ENCODE measurements around the gene KIAA1328.
"Not testable (repeated sequence)": the region's sequence is repeated elsewhere in the genome, so short reads cannot be mapped to it uniquely, and the experiment has no call there.

Gene KIAA1328

DNA sequence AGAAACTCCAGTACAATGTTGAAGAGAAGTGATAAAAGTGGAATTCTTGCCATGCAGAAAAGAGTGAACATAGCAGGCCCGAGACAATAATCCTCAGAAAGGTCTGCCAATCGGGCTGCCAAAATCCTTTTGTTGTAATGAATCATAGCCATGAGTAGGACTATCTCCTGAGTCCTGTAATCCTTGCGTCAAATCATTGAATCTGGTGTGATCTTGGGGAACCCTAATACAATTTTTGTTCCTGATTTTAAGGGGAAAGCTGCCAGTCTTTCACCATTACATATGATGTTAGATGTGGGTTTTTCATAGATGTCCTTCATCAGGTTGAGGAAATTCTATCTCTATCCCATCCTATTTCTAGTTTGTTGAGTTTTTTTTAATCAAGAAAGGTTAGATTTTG lies 2.4 kb upstream of the KIAA1328 start:
- no peak for DNase-seq (ENCODE audit: low read depth)

DNA sequence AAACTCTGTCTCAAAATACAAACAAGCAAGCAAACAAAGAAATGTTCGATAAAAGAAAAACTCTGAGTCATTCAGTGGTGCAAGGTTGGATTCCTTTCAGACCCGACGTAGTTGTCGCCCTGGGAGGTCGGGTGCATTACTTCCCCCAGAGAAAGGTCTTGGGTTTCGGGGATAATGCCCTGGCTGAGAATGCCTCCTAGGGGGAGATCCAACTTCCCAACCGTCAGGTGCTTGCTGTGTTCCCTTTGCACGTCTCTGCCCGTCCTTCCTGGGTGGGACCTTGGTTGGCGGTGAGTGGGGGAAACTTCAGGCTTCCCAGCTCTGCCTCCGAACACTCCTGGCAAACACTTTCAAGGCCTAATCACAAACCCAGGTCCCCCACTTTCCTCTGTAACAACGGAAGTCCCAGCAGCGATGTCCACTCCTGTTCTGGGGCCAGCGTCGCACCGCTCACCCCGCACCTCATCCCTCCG lies 734 bp upstream of the KIAA1328 start:
- peak; percentile 5 for DNase-seq (ENCODE audit: low read depth)

GRCh38 chr18:36829362-36830157 lies 633 bp downstream of the KIAA1328 start:
- no peak for DNase-seq (ENCODE audit: low read depth)

GRCh38 chr18:36830158-36830495 lies 1.2 kb downstream of the KIAA1328 start:
- DNase-seq (ENCODE audit: low read depth), result no peak

DNA sequence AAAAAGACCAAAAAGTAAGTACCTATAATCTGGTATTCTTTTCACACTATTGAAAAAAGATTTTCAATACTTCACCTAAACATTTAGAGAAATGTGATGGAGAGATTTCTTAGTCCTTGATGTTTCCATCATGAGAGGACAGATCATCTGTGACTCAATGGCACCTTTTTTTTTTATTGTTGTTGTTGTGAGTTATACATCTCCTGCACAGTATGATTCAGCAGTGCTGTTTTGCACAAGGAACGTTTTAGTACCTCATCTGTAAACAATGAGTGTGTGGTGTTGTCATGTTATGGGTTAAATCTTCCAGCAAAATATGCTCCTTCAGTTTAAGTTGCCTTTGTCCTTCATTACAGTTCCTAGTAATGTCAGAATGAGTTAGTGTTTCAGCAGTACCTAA lies 2.2 kb downstream of the KIAA1328 start:
- no peak for DNase-seq (ENCODE audit: low read depth)

DNA sequence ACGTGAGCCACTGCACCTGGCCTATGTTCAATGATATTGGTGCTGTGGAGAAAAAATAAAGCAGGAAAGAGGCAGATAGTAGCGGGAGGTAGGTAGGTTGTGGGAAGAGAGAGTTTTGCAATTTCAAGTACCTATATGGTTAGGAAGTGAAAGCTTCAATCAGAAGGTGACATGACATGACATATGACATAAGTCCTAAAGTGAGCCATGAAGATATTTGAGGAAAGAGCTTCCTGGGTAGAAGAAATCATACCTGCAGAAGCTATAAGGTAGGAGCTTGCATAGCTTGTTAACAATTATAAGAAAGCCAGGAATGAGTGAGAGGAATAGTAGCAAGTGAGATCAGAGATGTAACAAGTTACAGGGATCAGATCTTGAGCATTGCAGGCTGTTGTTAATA lies 4.2 kb downstream of the KIAA1328 start:
- DNase-seq (ENCODE audit: low read depth), result no peak

DNA sequence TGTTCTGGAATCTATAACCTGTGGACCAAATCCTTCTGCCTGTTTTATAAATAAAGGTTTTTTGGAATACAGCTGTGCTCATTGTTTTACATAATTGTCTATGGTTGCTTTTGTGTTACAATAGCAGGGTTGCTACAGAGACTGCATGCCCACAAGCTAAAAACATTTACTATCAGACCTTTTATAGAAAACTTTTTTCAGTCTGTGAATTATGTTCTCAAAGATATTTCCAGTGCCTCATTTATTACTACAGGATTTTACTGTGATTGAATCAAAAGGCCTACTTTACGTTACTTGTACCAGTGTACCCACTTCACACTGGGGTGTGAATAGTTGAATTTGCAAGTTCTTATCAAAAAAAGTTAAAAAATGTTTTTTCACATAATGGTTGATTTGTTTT lies 7.0 kb downstream of the KIAA1328 start:
- DNase-seq (ENCODE audit: low read depth), result no peak

- no peak for DNase-seq (ENCODE audit: low read depth)
Measured at GRCh38 chr18:36839835-36840234, 10.9 kb downstream of the KIAA1328 start.

- no peak for DNase-seq (ENCODE audit: low read depth)
Measured at GRCh38 chr18:36843199-36843598, 14.3 kb downstream of the KIAA1328 start.

GRCh38 chr18:36843784-36844183 lies 14.9 kb downstream of the KIAA1328 start:
- no peak for DNase-seq (ENCODE audit: low read depth)

- DNase-seq (ENCODE audit: low read depth), result no peak
Measured at GRCh38 chr18:36848609-36849008, 19.7 kb downstream of the KIAA1328 start.

DNA sequence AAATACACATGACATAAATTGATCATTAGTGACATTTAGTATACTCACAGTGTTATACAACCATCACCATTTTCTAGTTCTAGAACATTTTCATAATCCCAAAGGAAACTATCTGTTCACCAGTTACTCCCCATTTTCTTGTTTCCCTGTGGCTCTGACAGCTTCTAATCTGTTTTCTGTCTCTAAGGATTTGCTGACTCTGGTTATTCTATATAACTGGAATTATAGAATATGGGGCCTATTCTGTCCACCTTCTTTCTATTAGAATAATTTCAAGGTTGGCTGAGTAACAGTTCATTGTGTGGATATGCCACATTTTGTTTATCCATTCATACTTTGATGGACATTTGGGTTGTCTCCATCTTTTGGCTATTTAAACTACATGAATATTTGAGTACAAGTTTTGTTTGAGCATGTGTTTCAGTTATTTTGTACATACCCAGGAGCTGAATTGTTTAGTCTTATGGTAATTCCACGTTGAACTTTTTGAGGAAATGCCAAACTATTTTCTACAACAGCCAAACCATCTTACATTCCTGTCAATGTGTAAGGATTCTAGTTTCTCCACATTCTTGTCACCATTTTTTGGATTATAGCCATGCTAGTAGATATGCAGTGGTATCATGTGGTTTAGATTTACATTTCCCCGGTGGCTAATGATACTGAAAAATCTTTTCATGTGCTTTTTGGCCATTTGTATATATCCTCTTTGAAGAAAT lies 20.5 kb downstream of the KIAA1328 start:
- no peak for DNase-seq (ENCODE audit: low read depth)

GRCh38 chr18:36850527-36851201 lies 21.7 kb downstream of the KIAA1328 start:
- no peak for DNase-seq (ENCODE audit: low read depth)

- DNase-seq (ENCODE audit: low read depth), result no peak
Measured at GRCh38 chr18:36851202-36851590, 22.3 kb downstream of the KIAA1328 start.

GRCh38 chr18:36856815-36857214 lies 27.9 kb downstream of the KIAA1328 start:
- DNase-seq (ENCODE audit: low read depth), result no peak

DNA sequence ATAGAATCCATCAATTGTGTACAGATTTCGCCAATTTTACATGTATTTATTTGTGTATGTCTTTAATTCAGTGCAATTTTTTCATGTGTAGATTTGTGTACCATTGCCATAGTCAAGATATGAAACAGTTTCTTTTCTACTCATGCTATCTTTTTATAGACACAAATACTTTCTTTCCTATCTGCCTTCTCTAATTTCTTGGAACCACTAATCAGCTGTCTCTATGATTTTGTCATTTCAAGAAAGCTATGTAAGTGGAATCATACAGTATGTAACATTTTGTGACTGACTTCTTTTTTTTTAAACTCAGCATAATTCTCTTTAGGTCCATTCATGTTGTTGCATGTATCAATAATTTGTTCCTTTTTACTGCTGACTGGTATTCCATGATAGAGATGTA lies 33.3 kb downstream of the KIAA1328 start:
- DNase-seq (ENCODE audit: low read depth), result no peak

- DNase-seq (ENCODE audit: low read depth), result no peak
Measured at GRCh38 chr18:36867056-36867455, 38.1 kb downstream of the KIAA1328 start.

DNA sequence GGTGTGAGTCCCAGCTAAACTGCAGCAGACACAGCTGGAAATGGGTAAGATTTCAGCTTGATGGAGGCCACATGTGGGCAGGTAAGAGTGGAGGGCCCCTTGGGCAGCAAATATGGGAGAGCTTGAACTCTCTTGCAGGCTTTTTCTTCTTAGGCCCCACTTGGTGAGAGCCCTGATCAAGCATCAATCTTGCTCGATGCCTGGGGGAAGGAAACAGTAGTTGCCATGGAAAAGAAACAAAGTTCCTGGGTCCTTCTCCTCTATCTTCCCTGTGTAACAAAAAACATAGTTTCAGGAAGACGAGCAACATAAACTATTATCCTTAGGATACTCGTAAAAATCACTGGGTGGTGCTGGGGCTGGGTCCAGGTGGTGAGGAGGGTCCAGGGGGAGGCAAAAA lies 42.9 kb downstream of the KIAA1328 start:
- DNase-seq (ENCODE audit: low read depth), result no peak

GRCh38 chr18:36872329-36872728 lies 43.4 kb downstream of the KIAA1328 start:
- no peak for DNase-seq (ENCODE audit: low read depth)

GRCh38 chr18:36873826-36874225 lies 44.9 kb downstream of the KIAA1328 start:
- DNase-seq (ENCODE audit: low read depth), result not testable (repeated sequence)

DNA sequence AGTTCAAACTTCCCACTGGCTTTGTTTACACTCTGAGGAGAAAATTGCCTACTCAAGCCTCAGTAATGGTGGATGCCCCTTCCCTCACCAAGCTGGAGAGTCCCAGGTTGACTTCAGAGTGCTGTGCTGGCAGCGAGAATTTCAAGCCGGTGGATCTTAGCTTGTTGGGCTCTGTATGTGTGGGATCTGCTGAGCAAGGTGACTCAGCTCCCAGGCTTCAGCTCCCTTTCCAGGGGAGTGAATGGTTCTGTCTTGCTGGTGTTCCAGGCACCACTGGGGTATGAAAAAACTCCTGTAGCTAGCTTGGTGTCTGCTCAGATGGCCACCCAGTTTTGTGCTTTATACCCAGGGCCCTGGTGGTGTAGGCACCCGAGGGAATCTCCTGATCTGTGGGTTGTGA lies 50.9 kb downstream of the KIAA1328 start:
- DNase-seq (ENCODE audit: low read depth), result not testable (repeated sequence)

DNA sequence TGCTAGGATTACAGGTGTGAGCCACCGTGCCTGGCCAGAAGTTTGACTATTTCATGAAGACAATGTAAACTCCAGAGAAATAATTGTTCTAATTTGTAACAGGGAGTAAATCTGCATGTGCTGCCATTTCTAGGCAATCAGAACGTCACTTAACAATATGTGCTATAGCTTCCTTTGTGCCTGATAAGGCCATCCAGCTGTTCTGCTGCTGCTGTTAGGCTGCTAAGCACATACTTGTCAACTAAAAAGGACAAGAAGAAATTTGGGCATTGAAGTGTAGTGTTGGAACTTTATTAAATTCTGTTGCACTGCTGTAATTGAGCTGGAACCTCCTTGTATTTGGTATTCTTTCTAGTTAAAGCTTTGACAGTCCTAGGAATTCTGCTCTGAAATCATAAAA lies 57.1 kb downstream of the KIAA1328 start:
- no peak for DNase-seq (ENCODE audit: low read depth)

- no peak for DNase-seq (ENCODE audit: low read depth)
Measured at GRCh38 chr18:36887114-36887513, 58.2 kb downstream of the KIAA1328 start.
